NB4 (cell line): ENCODE results near the gene APOC1.

Source experiments
- CTCF ChIP-seq: IDR thresholded peaks from one replicate; pipeline ENCODE4 v1.5.1; 2012; ENCODE audit warnings: low read depth, low read length
- MAX ChIP-seq: IDR thresholded peaks from 2 replicates; pipeline ENCODE4 v1.6.1; 2011; ENCODE audit warnings: low read depth, low read length
- POLR2A ChIP-seq: IDR thresholded peaks from 2 replicates; pipeline ENCODE4 v1.6.1; 2011; ENCODE audit warnings: mild to moderate bottlenecking; ENCODE audit not compliant: insufficient read length; ENCODE audit errors: extremely low read depth

- TF ChIP-seq CTCF, result no peak
- TF ChIP-seq MAX, result no peak
- no peak for TF ChIP-seq POLR2A
Observed at GRCh38 chr19:44927746-44928145, 13.3 kb downstream of the APOC1 start.
